SU-DHL-6 (cell line): ENCODE data around the gene PIP5K1B.

Experiments used
- H2AFZ ChIP-seq: fragments of 200-600 bp; sonication (generic); 2 replicates; pipeline ENCODE4 v1.6.1; 2014; ENCODE audit warnings: low read depth, mild to moderate bottlenecking, moderate library complexity, mixed read lengths, antibody characterized with exemption, low read length; ENCODE audit not compliant: severe bottlenecking
- H3F3A ChIP-seq: fragments of 200-600 bp; shearing (Covaris generic); 2 replicates; pipeline ENCODE4 v1.6.0; 2016; ENCODE audit warnings: antibody characterized with exemption, mild to moderate bottlenecking; ENCODE audit not compliant: insufficient read depth
- H3K27ac ChIP-seq: fragments of 200-600 bp; sonication (generic); 2 replicates; pipeline ENCODE4 v1.5.1; 2016; ENCODE audit warnings: low read depth, mild to moderate bottlenecking, low read length, moderate library complexity, mixed read lengths
- H3K27me3 ChIP-seq: fragments of 200-600 bp; sonication (generic), shearing (Covaris generic); 2 replicates; pipeline ENCODE4 v1.6.0; 2014; ENCODE audit warnings: mild to moderate bottlenecking, low read length
- H3K36me3 ChIP-seq: fragments of 200-600 bp; sonication (generic); 2 replicates; pipeline ENCODE4 v1.6.1; 2014; ENCODE audit warnings: mild to moderate bottlenecking, low read length, mixed read lengths
- H3K4me2 ChIP-seq: fragments of 300-600, 200-600 bp; shearing (Covaris generic), sonication (generic); 2 replicates; pipeline ENCODE4 v1.6.0; 2014; ENCODE audit warnings: low read length, low read depth, mild to moderate bottlenecking; ENCODE audit not compliant: poor library complexity, severe bottlenecking
- H3K4me3 ChIP-seq: fragments of 200-600 bp; sonication (generic); 2 replicates; pipeline ENCODE4 v1.5.1; 2014; ENCODE audit warnings: antibody characterized with exemption, low read length, mild to moderate bottlenecking, mixed read lengths; ENCODE audit not compliant: insufficient read depth, poor library complexity, severe bottlenecking
- H3K79me2 ChIP-seq: fragments of 200-600 bp; sonication (generic); 2 replicates; pipeline ENCODE4 v1.6.1; 2014; ENCODE audit warnings: mild to moderate bottlenecking, low read length, moderate library complexity; ENCODE audit not compliant: insufficient read depth
- H3K9ac ChIP-seq: fragments of 200-600 bp; sonication (generic); 2 replicates; pipeline ENCODE4 v1.7.0; 2014; ENCODE audit warnings: mild to moderate bottlenecking, low read length
- H3K9me2 ChIP-seq: fragments of 200-600 bp; sonication (generic); replicated peaks from 2 replicates; pipeline ENCODE4 v1.6.1; 2014; ENCODE audit warnings: low read length; ENCODE audit not compliant: insufficient read depth
- H3K9me3 ChIP-seq: fragments of 200-600 bp; sonication (generic); 2 replicates; pipeline ENCODE4 v1.6.1; 2014; ENCODE audit warnings: low read length, mixed read lengths; ENCODE audit not compliant: insufficient read depth
- H4K20me1 ChIP-seq: fragments of 200-600 bp; sonication (generic); 2 replicates; pipeline ENCODE4 v1.6.1; 2014; ENCODE audit warnings: low read depth, mild to moderate bottlenecking, antibody characterized with exemption, low read length, moderate library complexity, mixed read lengths
- EZH2phosphoT487 ChIP-seq: fragments of 200-600 bp; sonication (generic), shearing (Covaris generic); conservative IDR thresholded peaks from 2 replicates; pipeline ENCODE4 v1.6.1; 2018; ENCODE audit warnings: mild to moderate bottlenecking, antibody characterized with exemption, low read length, moderate library complexity, mixed read lengths
- TF ChIP-seq, protein P1 (sequence below): fragments of 200-600 bp; sonication (generic); IDR thresholded peaks from one replicate; pipeline ENCODE4 v1.5.1; 2017; ENCODE audit warnings: antibody characterized with exemption, mild to moderate bottlenecking, low read length, moderate library complexity; ENCODE audit not compliant: insufficient read depth, poor library complexity, severe bottlenecking

Gene PIP5K1B

GRCh38 chr9:68836788-68837187 is 131.7 kb downstream of the PIP5K1B start:
- Histone ChIP-seq H3K9ac (no peak overlapping the region), H3K4me2 (no peak overlapping the region), H3K4me3 (no peak overlapping the region), H3K36me3 (no peaks in the 10 kb centered on the region), H3K27ac (no peak overlapping the region), H2AFZ (no peak overlapping the region), H4K20me1 (no peaks in the 10 kb centered on the region), H3K9me2 (no peaks in the 10 kb centered on the region), H3F3A (no peaks in the 10 kb centered on the region), H3K27me3 (no peaks in the 10 kb centered on the region), H3K79me2 (no peaks in the 10 kb centered on the region), H3K9me3 (no peaks in the 10 kb centered on the region)
- no peak for TF ChIP-seq EZH2phosphoT487
- TF ChIP-seq, protein P1, sequence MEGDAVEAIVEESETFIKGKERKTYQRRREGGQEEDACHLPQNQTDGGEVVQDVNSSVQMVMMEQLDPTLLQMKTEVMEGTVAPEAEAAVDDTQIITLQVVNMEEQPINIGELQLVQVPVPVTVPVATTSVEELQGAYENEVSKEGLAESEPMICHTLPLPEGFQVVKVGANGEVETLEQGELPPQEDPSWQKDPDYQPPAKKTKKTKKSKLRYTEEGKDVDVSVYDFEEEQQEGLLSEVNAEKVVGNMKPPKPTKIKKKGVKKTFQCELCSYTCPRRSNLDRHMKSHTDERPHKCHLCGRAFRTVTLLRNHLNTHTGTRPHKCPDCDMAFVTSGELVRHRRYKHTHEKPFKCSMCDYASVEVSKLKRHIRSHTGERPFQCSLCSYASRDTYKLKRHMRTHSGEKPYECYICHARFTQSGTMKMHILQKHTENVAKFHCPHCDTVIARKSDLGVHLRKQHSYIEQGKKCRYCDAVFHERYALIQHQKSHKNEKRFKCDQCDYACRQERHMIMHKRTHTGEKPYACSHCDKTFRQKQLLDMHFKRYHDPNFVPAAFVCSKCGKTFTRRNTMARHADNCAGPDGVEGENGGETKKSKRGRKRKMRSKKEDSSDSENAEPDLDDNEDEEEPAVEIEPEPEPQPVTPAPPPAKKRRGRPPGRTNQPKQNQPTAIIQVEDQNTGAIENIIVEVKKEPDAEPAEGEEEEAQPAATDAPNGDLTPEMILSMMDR = no peak

DNA sequence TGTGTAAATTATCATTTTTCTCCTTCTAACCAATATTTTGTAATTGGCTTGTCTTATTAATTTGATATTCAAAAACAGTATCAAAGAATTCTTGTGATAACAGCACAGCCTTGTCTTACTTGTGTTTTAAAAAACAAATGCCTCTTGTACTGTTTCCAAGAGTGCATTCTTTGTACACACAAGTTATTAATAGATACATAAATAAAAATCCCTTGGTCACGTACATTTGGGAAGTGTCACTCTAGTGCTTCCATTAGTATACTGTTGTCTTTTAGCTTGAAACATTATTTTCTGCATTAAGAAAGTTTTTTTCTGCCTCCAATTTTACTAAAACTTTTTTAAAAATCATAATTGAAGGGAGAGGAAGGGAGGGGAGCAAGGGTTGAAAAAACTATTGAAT is 133.2 kb downstream of the PIP5K1B start:
- Histone ChIP-seq H3K9me2 (no peaks in the 10 kb centered on the region), H3K27me3 (no peaks in the 10 kb centered on the region), H3K4me2 (no peak overlapping the region), H3K9ac (no peak overlapping the region), H3K36me3 (no peaks in the 10 kb centered on the region), H3K27ac (no peak overlapping the region), H4K20me1 (no peaks in the 10 kb centered on the region), H3F3A (no peaks in the 10 kb centered on the region), H3K4me3 (no peak overlapping the region), H3K9me3 (no peaks in the 10 kb centered on the region), H3K79me2 (no peaks in the 10 kb centered on the region), H2AFZ (no peak overlapping the region)
- TF ChIP-seq, protein P1 = no peak
- no peak for TF ChIP-seq EZH2phosphoT487

GRCh38 chr9:68841276-68842052 is 136.4 kb downstream of the PIP5K1B start:
- Histone ChIP-seq H3K9me2 (no peaks in the 10 kb centered on the region), H3K36me3 (no peaks in the 10 kb centered on the region), H3K9ac (no peak overlapping the region), H3K9me3 (no peaks in the 10 kb centered on the region), H3K4me2 (no peak overlapping the region), H4K20me1 (no peaks in the 10 kb centered on the region), H3K4me3 (no peak overlapping the region), H3K27ac (no peak overlapping the region), H3K79me2 (no peaks in the 10 kb centered on the region), H2AFZ (no peak overlapping the region), H3K27me3 (no peaks in the 10 kb centered on the region), H3F3A (no peaks in the 10 kb centered on the region)
- no peak for TF ChIP-seq EZH2phosphoT487
- TF ChIP-seq, protein P1 = no peak
